H1 (cell line): ENCODE measurements around the gene MGAT5. TPM values are rescaled to one million over a fixed set of nuclear protein-coding genes. Genes with fewer than 3 reads are reported as not detected.

ENCODE experiments used
- CTCF ChIA-PET: fragments of 300-600 bp; sonication (Branson Sonifier 250); formaldehyde crosslinking; loops from one replicate; lab custom pipeline; 2021; ENCODE audit not compliant: partially characterized antibody; lab: Charles Lee
- POLR2A ChIA-PET: fragments of 300-600 bp; sonication (Branson Sonifier 250); formaldehyde crosslinking; loops from one replicate; lab custom pipeline; 2021; ENCODE audit warnings: inconsistent platforms; ENCODE audit not compliant: partially characterized antibody; lab: Charles Lee
- DNase-seq, 2 experiments: peaks; one replicate each; pipeline versions ENCODE4 v3.0.0 to v3.0.0-alpha.2; 2010 to 2022; ENCODE audit warnings: low spot score in 2 of 2, low read depth in 1 of 2, mixed read lengths in 1 of 2
- FAIRE-seq: peaks from 2 replicates; lab custom pipeline; 2011; peaks lifted over from hg19 to GRCh38; lab: Jason Lieb, UNC
- H2AFZ ChIP-seq: 2 replicates; pipeline ENCODE4 v1.8.1; 2012; ENCODE audit warnings: low read length, inconsistent platforms
- H2AK5ac ChIP-seq: 2 replicates; pipeline ENCODE4 v1.6.1; 2013; ENCODE audit warnings: low read depth, low read length
- H2BK120ac ChIP-seq: replicated peaks from 2 replicates; pipeline ENCODE3; 2013; ENCODE audit warnings: low read depth, low read length, inconsistent platforms
- H2BK12ac ChIP-seq: 2 replicates; pipeline ENCODE4 v1.6.1; 2013; ENCODE audit warnings: low read depth, low read length
- H2BK15ac ChIP-seq: 2 replicates; pipeline ENCODE4 v1.6.1; 2013; ENCODE audit warnings: low read length
- H2BK20ac ChIP-seq: 2 replicates; pipeline ENCODE4 v1.6.1; 2013; ENCODE audit warnings: low read length
- H2BK5ac ChIP-seq: 2 replicates; pipeline ENCODE4 v1.6.1; 2013; ENCODE audit warnings: low read depth, low read length
- H3K14ac ChIP-seq: 2 replicates; pipeline ENCODE4 v1.6.1; 2013; ENCODE audit warnings: inconsistent platforms; ENCODE audit not compliant: insufficient read length
- H3K18ac ChIP-seq: 2 replicates; pipeline ENCODE4 v1.6.1; 2013; ENCODE audit warnings: low read length; ENCODE audit errors: extremely low read depth
- H3K23ac ChIP-seq: 2 replicates; pipeline ENCODE4 v1.6.1; 2013; ENCODE audit warnings: inconsistent platforms; ENCODE audit not compliant: insufficient read length
- H3K23me2 ChIP-seq: 2 replicates; pipeline ENCODE4 v1.6.1; 2013; ENCODE audit warnings: low read depth, low read length
- H3K27ac ChIP-seq: 2 replicates; pipeline ENCODE4 v1.6.1; 2011; ENCODE audit warnings: low read depth, low read length, inconsistent platforms
- H3K27me3 ChIP-seq, 4 experiments: replicated peaks in 1 of 4; 1 replicate in 1 of 4; 2 replicates in 3 of 4; pipeline versions ENCODE4 v1.6.1 to v1.8.1; 2011 to 2013; ENCODE audit warnings: low read length in 3 of 4, mild to moderate bottlenecking in 3 of 4, inconsistent platforms in 2 of 4, mixed read lengths in 2 of 4, moderate library complexity in 1 of 4; ENCODE audit not compliant: control insufficient read depth in 3 of 4, insufficient read depth in 3 of 4; ENCODE audit errors: extremely low read depth in 1 of 4
- H3K36me3 ChIP-seq, 4 experiments: 2 replicates each; pipeline versions ENCODE4 v1.6.1 to v1.8.1; 2011 to 2013; ENCODE audit warnings: mild to moderate bottlenecking in 4 of 4, low read length in 3 of 4, moderate library complexity in 2 of 4, control low read depth in 1 of 4, inconsistent platforms in 1 of 4; ENCODE audit not compliant: insufficient read depth in 4 of 4, control insufficient read depth in 2 of 4
- H3K4ac ChIP-seq: replicated peaks from 2 replicates; pipeline ENCODE3; 2013; ENCODE audit warnings: low read length, low read depth, mixed read lengths, inconsistent platforms; ENCODE audit not compliant: insufficient read length
- H3K4me1 ChIP-seq, 4 experiments: replicated peaks in 1 of 4; 1 replicate in 1 of 4; 2 replicates in 3 of 4; pipeline versions ENCODE4 v1.6.1 to v1.8.1; 2011 to 2013; ENCODE audit warnings: low read length in 3 of 4, inconsistent platforms in 2 of 4, mixed read lengths in 1 of 4; ENCODE audit not compliant: insufficient read depth in 4 of 4, control insufficient read depth in 3 of 4
- H3K4me2 ChIP-seq, 2 experiments: 2 replicates each; pipeline versions ENCODE4 v1.6.1 to v1.8.1; 2011 to 2013; ENCODE audit warnings: low read depth in 2 of 2, low read length in 2 of 2, control low read depth in 1 of 2, inconsistent platforms in 1 of 2, mild to moderate bottlenecking in 1 of 2; ENCODE audit not compliant: insufficient read depth in 1 of 2
- H3K4me3 ChIP-seq, 4 experiments: fragments of 200-600, 300-600 bp in 1 of 4; sonication (generic), shearing (Covaris generic), sonication (Bioruptor Twin) in 1 of 4; 2 replicates each; pipeline versions ENCODE4 v1.5.1 to v1.8.1; 2011 to 2016; ENCODE audit warnings: low read length in 4 of 4, low read depth in 3 of 4, control low read depth in 2 of 4, inconsistent platforms in 2 of 4, mild to moderate bottlenecking in 2 of 4, mixed read lengths in 1 of 4, moderate library complexity in 1 of 4; ENCODE audit not compliant: insufficient read depth in 2 of 4; ENCODE audit errors: extremely low read depth in 1 of 4
- H3K56ac ChIP-seq: replicated peaks from 2 replicates; pipeline ENCODE3; 2013; ENCODE audit warnings: low read depth, mild to moderate bottlenecking, mixed read lengths, low read length, inconsistent platforms; ENCODE audit not compliant: insufficient read length
- H3K79me1 ChIP-seq: 2 replicates; pipeline ENCODE4 v1.6.1; 2013; ENCODE audit warnings: low read depth, low read length, control low read depth
- H3K79me2 ChIP-seq, 2 experiments: 2 replicates each; pipeline versions ENCODE4 v1.6.1 to v1.8.1; 2012 to 2013; ENCODE audit warnings: low read length in 2 of 2, mild to moderate bottlenecking in 2 of 2, inconsistent platforms in 1 of 2; ENCODE audit not compliant: insufficient read depth in 2 of 2, control insufficient read depth in 1 of 2
- H3K9ac ChIP-seq, 4 experiments: replicated peaks in 1 of 4; 1 replicate in 1 of 4; 2 replicates in 3 of 4; pipeline versions ENCODE4 v1.6.1 to v1.8.1; 2011 to 2013; ENCODE audit warnings: low read depth in 3 of 4, low read length in 3 of 4, control low read depth in 2 of 4, mild to moderate bottlenecking in 2 of 4, moderate library complexity in 2 of 4, inconsistent platforms in 1 of 4; ENCODE audit errors: extremely low read depth in 1 of 4
- H3K9me3 ChIP-seq, 2 experiments: 2 replicates each; pipeline versions ENCODE4 v1.6.1 to v1.8.1; 2012 to 2013; ENCODE audit warnings: mild to moderate bottlenecking in 2 of 2, moderate library complexity in 2 of 2, control low read depth in 1 of 2, inconsistent platforms in 1 of 2, low read depth in 1 of 2, low read length in 1 of 2, mixed read lengths in 1 of 2; ENCODE audit not compliant: insufficient read depth in 2 of 2
- H4K20me1 ChIP-seq, 2 experiments: replicated peaks in 1 of 2; 2 replicates each; pipeline versions ENCODE3 to v1.8.1; 2011 to 2013; ENCODE audit warnings: inconsistent platforms in 2 of 2, low read length in 2 of 2, mild to moderate bottlenecking in 1 of 2; ENCODE audit not compliant: insufficient read depth in 2 of 2, control insufficient read depth in 1 of 2
- H4K5ac ChIP-seq: 2 replicates; pipeline ENCODE4 v1.6.1; 2013; ENCODE audit warnings: low read length, low read depth, mixed read lengths, inconsistent platforms; ENCODE audit not compliant: insufficient read length
- H4K8ac ChIP-seq: 2 replicates; pipeline ENCODE4 v1.8.0; 2013; ENCODE audit warnings: mild to moderate bottlenecking, moderate library complexity, low read length, inconsistent platforms; ENCODE audit not compliant: insufficient read depth; ENCODE audit errors: extremely low read depth
- H4K91ac ChIP-seq: replicated peaks from 2 replicates; pipeline ENCODE3; 2013; ENCODE audit warnings: low read length, mixed read lengths, inconsistent platforms; ENCODE audit not compliant: insufficient read length
- BACH1 ChIP-seq: IDR thresholded peaks from 2 replicates; pipeline ENCODE4 v1.6.1; 2012; ENCODE audit warnings: low read length, improper control_type of control experiment
- CBX5 ChIP-seq: fragments of 300-800, 300-1000 bp; sonication (generic); IDR thresholded peaks from 2 replicates; pipeline ENCODE4 v1.7.1; 2016; ENCODE audit warnings: antibody characterized with exemption, low read length, low read depth
- CEBPB ChIP-seq: IDR thresholded peaks from 2 replicates; pipeline ENCODE4 v1.6.1; 2012; ENCODE audit warnings: low read depth, low read length
- GTF2F1 ChIP-seq: IDR thresholded peaks from 2 replicates; pipeline ENCODE4 v1.6.1; 2012; ENCODE audit warnings: low read depth, low read length, improper control_type of control experiment, borderline replicate concordance
- KDM5A ChIP-seq: fragments of 200-600 bp; IDR thresholded peaks from 2 replicates; pipeline ENCODE4 v1.7.1; 2012; ENCODE audit warnings: mild to moderate bottlenecking, low read length, inconsistent platforms, mixed read lengths
- MAFK ChIP-seq: IDR thresholded peaks from 2 replicates; pipeline ENCODE4 v1.6.1; 2012; ENCODE audit warnings: low read depth, mild to moderate bottlenecking, improper control_type of control experiment, low read length
- POU5F1 ChIP-seq: IDR thresholded peaks from 2 replicates; pipeline ENCODE4 v1.6.1; 2011; ENCODE audit warnings: low read depth, mild to moderate bottlenecking, low read length, moderate library complexity
- RAD21 ChIP-seq, 2 experiments: IDR thresholded peaks in 1 of 2; conservative IDR thresholded peaks in 1 of 2; 2 replicates each; pipeline ENCODE4 v1.6.1; 2011; ENCODE audit warnings: low read depth in 2 of 2, low read length in 2 of 2, improper control_type of control experiment in 1 of 2, inconsistent platforms in 1 of 2, mild to moderate bottlenecking in 1 of 2, moderate library complexity in 1 of 2
- YY1 ChIP-seq: IDR thresholded peaks from 2 replicates; pipeline ENCODE4 v1.6.1; 2011; ENCODE audit warnings: low read depth, mild to moderate bottlenecking, low read length
- WGBS, 2 experiments: shearing (Covaris generic) in 1 of 2; methylation state at CpG; one replicate each; pipeline versions ENCODE4 v1.1.6 to v1.1.7; 2013 to 2015; ENCODE audit warnings: low lambda C conversion rate in 2 of 2, mixed read lengths in 2 of 2, inconsistent platforms in 1 of 2, low coverage in 1 of 2, missing lambda C conversion rate in 1 of 2; ENCODE audit not compliant: insufficient replicate concordance in 2 of 2, insufficient coverage in 1 of 2, insufficient read length in 1 of 2; ENCODE audit errors: extremely low coverage in 1 of 2, missing lambda C conversion rate in 1 of 2; 5-methylcytosine and 5-hydroxymethylcytosine counted together
- polyA plus RNA-seq, 7 experiments: library from polyadenylated mRNA; depleted of rRNA in 3 of 7; stranded (reverse) in 5 of 7; unstranded in 2 of 7; fragments of >200 nt in 5 of 7; fragments of 200-250 nt in 2 of 7; gene quantifications; 1 replicate in 5 of 7; 2 replicates in 1 of 7; 4 replicates in 1 of 7; pipeline versions ENCODE4 v1.2.1 to v1.2.3, GENCODE V29; 2011 to 2013; ENCODE audit warnings: missing spikeins in 2 of 7, mixed read lengths in 2 of 7
- total RNA-seq: library from RNA; stranded (reverse); fragmentation: NEBNext Ultra II Directional; extraction: Animal tissue kit (Norgen Biotek cat#: 25700); gene quantifications from 2 replicates; pipeline ENCODE4 v1.2.1, GENCODE V29; 2021
- TF ChIP-seq, protein P1 (sequence below): IDR thresholded peaks from 2 replicates; pipeline ENCODE4 v1.6.1; 2011; ENCODE audit warnings: low read length, improper control_type of control experiment
- TF ChIP-seq, protein P2 (sequence below), 3 experiments: IDR thresholded peaks; 1 replicate in 2 of 3; 2 replicates in 1 of 3; pipeline versions ENCODE4 v1.5.1 to v1.6.1; 2011; ENCODE audit warnings: low read length in 3 of 3, mild to moderate bottlenecking in 3 of 3, inconsistent platforms in 2 of 3, low read depth in 1 of 3, moderate library complexity in 1 of 3; ENCODE audit not compliant: insufficient read depth in 1 of 3; ENCODE audit errors: control extremely low read depth in 1 of 3

Gene MGAT5
- total and polyA plus RNA-seq, 2 of the 8 experiments (the other 6 are each of a cell fraction or from before 2014, with no cell fraction given): 11.2 to 49.2 TPM

DNA sequence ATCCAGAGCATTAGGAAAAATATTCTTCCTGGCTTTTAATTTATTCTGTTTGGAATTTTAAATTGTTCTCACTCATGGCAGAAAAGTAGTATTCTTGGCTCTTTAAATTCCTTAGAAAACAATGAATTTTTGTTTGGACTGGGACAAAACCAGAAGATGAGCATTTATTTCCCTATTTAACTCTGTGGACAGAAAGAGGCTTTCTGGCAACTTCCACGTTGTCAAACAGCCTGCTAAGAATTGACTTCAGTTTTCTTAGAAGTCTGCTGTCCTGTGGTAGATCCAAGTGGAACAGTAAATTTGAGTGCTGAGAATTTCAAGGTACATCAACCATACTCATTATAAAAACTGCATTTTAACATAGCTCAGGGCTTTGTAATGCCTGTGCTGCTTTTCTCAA lies 83.8 kb downstream of the MGAT5 start:
- FAIRE-seq: no peak
- Histone ChIP-seq H3K27ac (no peak overlapping the region), H2BK5ac (no peak overlapping the region), H4K20me1 (no peaks in the 10 kb centered on the region), H4K5ac (no peak overlapping the region), H2BK15ac (no peak overlapping the region), H3K4me1 (no peaks in the 10 kb centered on the region), H3K23ac (no peak overlapping the region), H3K9ac (no peak overlapping the region), H2BK12ac (no peak overlapping the region), H3K4ac (no peak overlapping the region), H3K56ac (no peak overlapping the region), H2AFZ (no peak overlapping the region), H3K9me3 (no peaks in the 10 kb centered on the region), H2BK20ac (no peak overlapping the region), H3K36me3 (no peaks in the 10 kb centered on the region), H4K91ac (no peak overlapping the region), H3K79me2 (no peaks in the 10 kb centered on the region), H3K79me1 (no peaks in the 10 kb centered on the region), H2BK120ac (no peak overlapping the region), H3K27me3 (no peaks in the 10 kb centered on the region), H4K8ac (no peak overlapping the region), H3K4me3 (no peak overlapping the region), H2AK5ac (no peak overlapping the region), H3K23me2 (no peaks in the 10 kb centered on the region), H3K4me2 (no peak overlapping the region), H3K18ac (no peak overlapping the region), H3K14ac (no peak overlapping the region)
- DNase-seq: no peak
- POLR2A ChIA-PET: no interaction called here
- 80% methylated on average over 1 of the region's 1 CpG; no CpG with 5 or more reads in 1 of the 2 experiments for WGBS, 2 experiments
- CTCF ChIA-PET: interaction anchor here (1.3 to 2.2 kb wide), 3 partner anchors 9 to 28 kb away, joined by 4 to 8 read pairs (median 4); no protein-coding TSS in a partner anchor
- TF ChIP-seq CEBPB (no peak), KDM5A (no peak), BACH1 (no peak), RAD21 (IDR thresholded peaks at IDR 0.05 in 1 of 2, conservative IDR thresholded peaks at IDR 0.05 in 1 of 2; ENCODE audit: low read depth in 2 of 2, low read length in 2 of 2) (no peak), YY1 (no peak), POU5F1 (no peak), CBX5 (no peak), GTF2F1 (no peak), MAFK (no peak)
- TF ChIP-seq, protein P1, sequence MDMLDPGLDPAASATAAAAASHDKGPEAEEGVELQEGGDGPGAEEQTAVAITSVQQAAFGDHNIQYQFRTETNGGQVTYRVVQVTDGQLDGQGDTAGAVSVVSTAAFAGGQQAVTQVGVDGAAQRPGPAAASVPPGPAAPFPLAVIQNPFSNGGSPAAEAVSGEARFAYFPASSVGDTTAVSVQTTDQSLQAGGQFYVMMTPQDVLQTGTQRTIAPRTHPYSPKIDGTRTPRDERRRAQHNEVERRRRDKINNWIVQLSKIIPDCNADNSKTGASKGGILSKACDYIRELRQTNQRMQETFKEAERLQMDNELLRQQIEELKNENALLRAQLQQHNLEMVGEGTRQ: no peak
- TF ChIP-seq, protein P2, sequence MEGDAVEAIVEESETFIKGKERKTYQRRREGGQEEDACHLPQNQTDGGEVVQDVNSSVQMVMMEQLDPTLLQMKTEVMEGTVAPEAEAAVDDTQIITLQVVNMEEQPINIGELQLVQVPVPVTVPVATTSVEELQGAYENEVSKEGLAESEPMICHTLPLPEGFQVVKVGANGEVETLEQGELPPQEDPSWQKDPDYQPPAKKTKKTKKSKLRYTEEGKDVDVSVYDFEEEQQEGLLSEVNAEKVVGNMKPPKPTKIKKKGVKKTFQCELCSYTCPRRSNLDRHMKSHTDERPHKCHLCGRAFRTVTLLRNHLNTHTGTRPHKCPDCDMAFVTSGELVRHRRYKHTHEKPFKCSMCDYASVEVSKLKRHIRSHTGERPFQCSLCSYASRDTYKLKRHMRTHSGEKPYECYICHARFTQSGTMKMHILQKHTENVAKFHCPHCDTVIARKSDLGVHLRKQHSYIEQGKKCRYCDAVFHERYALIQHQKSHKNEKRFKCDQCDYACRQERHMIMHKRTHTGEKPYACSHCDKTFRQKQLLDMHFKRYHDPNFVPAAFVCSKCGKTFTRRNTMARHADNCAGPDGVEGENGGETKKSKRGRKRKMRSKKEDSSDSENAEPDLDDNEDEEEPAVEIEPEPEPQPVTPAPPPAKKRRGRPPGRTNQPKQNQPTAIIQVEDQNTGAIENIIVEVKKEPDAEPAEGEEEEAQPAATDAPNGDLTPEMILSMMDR (IDR thresholded peaks at IDR 0.05; ENCODE audit: control extremely low read depth in 1 of 3, insufficient read depth in 1 of 3, low read depth in 1 of 3, low read length in 3 of 3): no peak
